GM23338 (cell line): ENCODE data around the gene NOL3. TPM values are rescaled to one million over a fixed set of nuclear protein-coding genes. Genes with fewer than 3 reads are reported as not detected.

ENCODE experiments used
- ATAC-seq: fragments of 200-7000 bp; cut with Tn5 transposase; 3 replicates; pipeline ENCODE4 v1.9.1; 2020
- DNase-seq: peaks from one replicate; pipeline ENCODE4 v3.0.0-alpha.2; 2015; ENCODE audit warnings: low spot score
- H2AFZ ChIP-seq: fragments of 200-600 bp; sonication (generic); 2 replicates; pipeline ENCODE4 v1.8.0; 2016; ENCODE audit warnings: antibody characterized with exemption, mild to moderate bottlenecking, moderate library complexity
- H3F3A ChIP-seq: fragments of 200-600 bp; sonication (generic); replicated peaks from 2 replicates; pipeline ENCODE4 v1.8.0; 2017; ENCODE audit warnings: antibody characterized with exemption, mixed run types, low read depth
- H3K27ac ChIP-seq: fragments of 200-600 bp; sonication (generic); 2 replicates; pipeline ENCODE4 v1.6.1; 2016; ENCODE audit warnings: low read depth
- H3K27me3 ChIP-seq: fragments of 200-600 bp; sonication (generic); 2 replicates; pipeline ENCODE4 v1.8.0; 2016; ENCODE audit warnings: mild to moderate bottlenecking, mixed run types, moderate library complexity; ENCODE audit not compliant: insufficient read depth
- H3K36me3 ChIP-seq: fragments of 200-600 bp; sonication (generic); 2 replicates; pipeline ENCODE4 v1.8.0; 2016; ENCODE audit warnings: mild to moderate bottlenecking; ENCODE audit not compliant: insufficient read depth
- H3K4me1 ChIP-seq: fragments of 200-600 bp; sonication (generic); 2 replicates; pipeline ENCODE4 v1.8.0; 2016; ENCODE audit warnings: mild to moderate bottlenecking, moderate library complexity; ENCODE audit not compliant: insufficient read depth
- H3K4me2 ChIP-seq: fragments of 200-600 bp; sonication (generic); 2 replicates; pipeline ENCODE4 v1.7.1; 2017; ENCODE audit warnings: mixed run types
- H3K4me3 ChIP-seq: fragments of 200-600 bp; sonication (generic); 2 replicates; pipeline ENCODE4 v1.6.1; 2016; ENCODE audit warnings: mixed run types
- H3K79me2 ChIP-seq: fragments of 200-600 bp; sonication (generic); replicated peaks from 2 replicates; pipeline ENCODE4 v1.8.0; 2017; ENCODE audit warnings: mild to moderate bottlenecking; ENCODE audit not compliant: insufficient read depth
- H3K9me2 ChIP-seq: fragments of 200-600 bp; sonication (generic); 2 replicates; pipeline ENCODE4 v1.8.0; 2017; ENCODE audit not compliant: insufficient read depth
- H4K20me1 ChIP-seq: fragments of 200-600 bp; sonication (generic); replicated peaks from 2 replicates; pipeline ENCODE4 v1.8.0; 2017; ENCODE audit warnings: mild to moderate bottlenecking; ENCODE audit not compliant: insufficient read depth
- H3K27ac Mint-ChIP-seq: 2 replicates; pipeline ENCODE4 v1.8.0; 2020; ENCODE audit warnings: inconsistent platforms, mild to moderate bottlenecking, moderate library complexity, mixed read lengths
- H3K27me3 Mint-ChIP-seq: 3 replicates; pipeline ENCODE4 v1.8.0; 2022; ENCODE audit warnings: low read depth, mild to moderate bottlenecking, moderate library complexity, mixed read lengths, inconsistent platforms; ENCODE audit not compliant: insufficient read depth, poor library complexity
- H3K36me3 Mint-ChIP-seq: 3 replicates; pipeline ENCODE4 v1.8.0; 2021; ENCODE audit warnings: low read depth, mild to moderate bottlenecking, inconsistent platforms, moderate library complexity, mixed read lengths
- H3K4me1 Mint-ChIP-seq: 3 replicates; pipeline ENCODE4 v1.8.0; 2020; ENCODE audit warnings: mild to moderate bottlenecking, inconsistent platforms, mixed read lengths
- H3K4me3 Mint-ChIP-seq: 3 replicates; pipeline ENCODE4 v1.8.0; 2021; ENCODE audit warnings: moderate library complexity, mild to moderate bottlenecking, inconsistent platforms, mixed read lengths
- H3K9me3 Mint-ChIP-seq: 3 replicates; pipeline ENCODE4 v1.8.0; 2020; ENCODE audit warnings: moderate library complexity, mild to moderate bottlenecking, inconsistent platforms, mixed read lengths
- CREB1 ChIP-seq: fragments of 250-450 bp; sonication (Bioruptor Pico); IDR thresholded peaks from 2 replicates; pipeline ENCODE4 v1.5.0; 2020; ENCODE audit warnings: low read depth, mild to moderate bottlenecking, moderate library complexity
- EZH2 ChIP-seq: fragments of 200-600 bp; sonication (generic); IDR thresholded peaks from one replicate; pipeline ENCODE4 v1.8.0; 2017; ENCODE audit warnings: antibody characterized with exemption, mild to moderate bottlenecking, low read depth; ENCODE audit not compliant: unreplicated experiment
- EZH2phosphoT487 ChIP-seq: fragments of 200-600 bp; sonication (generic); IDR thresholded peaks from one replicate; pipeline ENCODE4 v1.8.1; 2018; ENCODE audit warnings: antibody characterized with exemption; ENCODE audit not compliant: unreplicated experiment
- JUNB ChIP-seq: IDR thresholded peaks from one replicate; pipeline ENCODE4 v1.6.1; 2016; ENCODE audit warnings: antibody characterized with exemption; ENCODE audit not compliant: unreplicated experiment
- NANOG ChIP-seq: IDR thresholded peaks from 2 replicates; pipeline ENCODE4 v1.6.1; 2016; ENCODE audit warnings: antibody characterized with exemption, borderline replicate concordance
- POLR2AphosphoS5 ChIP-seq: IDR thresholded peaks from 2 replicates; pipeline ENCODE4 v1.6.1; 2016; ENCODE audit warnings: antibody characterized with exemption, low read depth
- REST ChIP-seq: IDR thresholded peaks from one replicate; pipeline ENCODE4 v1.6.1; 2018; ENCODE audit warnings: antibody characterized with exemption; ENCODE audit not compliant: unreplicated experiment
- ZNF114 ChIP-seq: fragments of 250-450 bp; sonication (Bioruptor Pico); IDR thresholded peaks from 2 replicates; pipeline ENCODE4 v1.5.0; 2020; ENCODE audit warnings: mild to moderate bottlenecking, moderate library complexity
- ZNF331 ChIP-seq: fragments of 250-450 bp; sonication (Bioruptor Pico); IDR thresholded peaks from 2 replicates; pipeline ENCODE4 v1.5.0; 2020; ENCODE audit warnings: low read depth, mild to moderate bottlenecking, moderate library complexity
- polyA plus RNA-seq: library from polyadenylated mRNA; unstranded; fragments of >200 nt; fragmentation: Nextera tagmentation; extraction: Ambion mirVana; gene quantifications from 2 replicates; pipeline ENCODE4 v1.2.1, GENCODE V29; 2016
- total RNA-seq: library from RNA; depleted of rRNA; stranded (reverse); fragments of >200 nt; shearing (Covaris generic); gene quantifications from 2 replicates; pipeline ENCODE4 v1.2.3, GENCODE V29; 2014
- TF ChIP-seq, protein P1 (sequence below), 2 experiments: fragments of 200-600 bp in 1 of 2; sonication (generic) in 1 of 2; conservative IDR thresholded peaks; 2 replicates each; pipeline versions ENCODE4 v1.5.1 to v1.6.1; 2016 to 2017; ENCODE audit warnings: antibody characterized with exemption in 2 of 2, low read depth in 2 of 2, mild to moderate bottlenecking in 2 of 2, moderate library complexity in 1 of 2
- TF ChIP-seq, protein P2 (sequence below): fragments of 250-450 bp; sonication (Bioruptor Pico); IDR thresholded peaks from 2 replicates; pipeline ENCODE4 v1.5.0; 2020; ENCODE audit warnings: mild to moderate bottlenecking, moderate library complexity

NOL3 gene
- total and polyA plus RNA-seq, 2 experiments from 2014 or later, result 3.3 to 4.0 TPM

DNA sequence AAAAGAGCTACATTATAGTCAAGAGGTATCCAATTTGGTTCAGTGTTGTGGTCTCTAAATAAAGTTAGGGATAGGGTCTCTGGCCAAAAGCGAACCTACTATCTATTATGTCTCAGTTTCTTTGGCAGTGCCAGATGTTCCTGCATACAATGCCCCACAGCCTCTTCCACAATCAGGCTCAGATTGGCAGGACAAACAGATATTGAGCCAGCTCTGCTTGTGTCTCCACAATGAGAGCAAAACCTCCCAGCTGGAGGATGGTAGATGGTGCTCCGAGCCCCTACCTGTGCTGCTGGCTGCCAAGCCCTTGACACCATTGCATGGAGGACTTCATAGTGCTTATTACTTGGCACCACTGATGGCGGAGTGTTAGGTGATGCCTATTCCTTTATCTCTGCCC lies 40.9 kb upstream of the NOL3 start:
- Histone ChIP-seq H3K4me3 (no peak overlapping the region), H3K4me1 (no peaks in the 10 kb centered on the region), H3K27ac (no peak overlapping the region), H3K9me2 (no peaks in the 10 kb centered on the region), H3F3A (no peaks in the 10 kb centered on the region), H3K4me2 (no peak overlapping the region), H3K79me2 (no peaks in the 10 kb centered on the region), H3K36me3 (peaks cover 17% of the 10 kb centered on the region; the same call in 1 of the 2 replicates), H4K20me1 (no peaks in the 10 kb centered on the region; the same call in 1 of the 2 replicates), H2AFZ (no peak overlapping the region), H3K27me3 (no peaks in the 10 kb centered on the region)
- Mint-ChIP-seq H3K27me3 (peaks cover 3% of the 10 kb centered on the region), H3K4me1 (no peaks in the 10 kb centered on the region), H3K36me3 (peaks cover 28% of the 10 kb centered on the region), H3K9me3 (no peaks in the 10 kb centered on the region), H3K4me3 (no peak overlapping the region), H3K27ac (no peak overlapping the region)
- ATAC-seq, result no peak
- TF ChIP-seq ZNF331 (CRISPR knock-in tag) (no peak), JUNB (no peak), POLR2AphosphoS5 (no peak), CREB1 (CRISPR knock-in tag) (no peak), ZNF114 (CRISPR knock-in tag) (no peak), NANOG (no peak), EZH2 (no peak), REST (no peak), EZH2phosphoT487 (no peak)
- TF ChIP-seq, protein P1, sequence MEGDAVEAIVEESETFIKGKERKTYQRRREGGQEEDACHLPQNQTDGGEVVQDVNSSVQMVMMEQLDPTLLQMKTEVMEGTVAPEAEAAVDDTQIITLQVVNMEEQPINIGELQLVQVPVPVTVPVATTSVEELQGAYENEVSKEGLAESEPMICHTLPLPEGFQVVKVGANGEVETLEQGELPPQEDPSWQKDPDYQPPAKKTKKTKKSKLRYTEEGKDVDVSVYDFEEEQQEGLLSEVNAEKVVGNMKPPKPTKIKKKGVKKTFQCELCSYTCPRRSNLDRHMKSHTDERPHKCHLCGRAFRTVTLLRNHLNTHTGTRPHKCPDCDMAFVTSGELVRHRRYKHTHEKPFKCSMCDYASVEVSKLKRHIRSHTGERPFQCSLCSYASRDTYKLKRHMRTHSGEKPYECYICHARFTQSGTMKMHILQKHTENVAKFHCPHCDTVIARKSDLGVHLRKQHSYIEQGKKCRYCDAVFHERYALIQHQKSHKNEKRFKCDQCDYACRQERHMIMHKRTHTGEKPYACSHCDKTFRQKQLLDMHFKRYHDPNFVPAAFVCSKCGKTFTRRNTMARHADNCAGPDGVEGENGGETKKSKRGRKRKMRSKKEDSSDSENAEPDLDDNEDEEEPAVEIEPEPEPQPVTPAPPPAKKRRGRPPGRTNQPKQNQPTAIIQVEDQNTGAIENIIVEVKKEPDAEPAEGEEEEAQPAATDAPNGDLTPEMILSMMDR (conservative IDR thresholded peaks at IDR 0.05; ENCODE audit: low read depth in 2 of 2), result no peak
- TF ChIP-seq, protein P2, sequence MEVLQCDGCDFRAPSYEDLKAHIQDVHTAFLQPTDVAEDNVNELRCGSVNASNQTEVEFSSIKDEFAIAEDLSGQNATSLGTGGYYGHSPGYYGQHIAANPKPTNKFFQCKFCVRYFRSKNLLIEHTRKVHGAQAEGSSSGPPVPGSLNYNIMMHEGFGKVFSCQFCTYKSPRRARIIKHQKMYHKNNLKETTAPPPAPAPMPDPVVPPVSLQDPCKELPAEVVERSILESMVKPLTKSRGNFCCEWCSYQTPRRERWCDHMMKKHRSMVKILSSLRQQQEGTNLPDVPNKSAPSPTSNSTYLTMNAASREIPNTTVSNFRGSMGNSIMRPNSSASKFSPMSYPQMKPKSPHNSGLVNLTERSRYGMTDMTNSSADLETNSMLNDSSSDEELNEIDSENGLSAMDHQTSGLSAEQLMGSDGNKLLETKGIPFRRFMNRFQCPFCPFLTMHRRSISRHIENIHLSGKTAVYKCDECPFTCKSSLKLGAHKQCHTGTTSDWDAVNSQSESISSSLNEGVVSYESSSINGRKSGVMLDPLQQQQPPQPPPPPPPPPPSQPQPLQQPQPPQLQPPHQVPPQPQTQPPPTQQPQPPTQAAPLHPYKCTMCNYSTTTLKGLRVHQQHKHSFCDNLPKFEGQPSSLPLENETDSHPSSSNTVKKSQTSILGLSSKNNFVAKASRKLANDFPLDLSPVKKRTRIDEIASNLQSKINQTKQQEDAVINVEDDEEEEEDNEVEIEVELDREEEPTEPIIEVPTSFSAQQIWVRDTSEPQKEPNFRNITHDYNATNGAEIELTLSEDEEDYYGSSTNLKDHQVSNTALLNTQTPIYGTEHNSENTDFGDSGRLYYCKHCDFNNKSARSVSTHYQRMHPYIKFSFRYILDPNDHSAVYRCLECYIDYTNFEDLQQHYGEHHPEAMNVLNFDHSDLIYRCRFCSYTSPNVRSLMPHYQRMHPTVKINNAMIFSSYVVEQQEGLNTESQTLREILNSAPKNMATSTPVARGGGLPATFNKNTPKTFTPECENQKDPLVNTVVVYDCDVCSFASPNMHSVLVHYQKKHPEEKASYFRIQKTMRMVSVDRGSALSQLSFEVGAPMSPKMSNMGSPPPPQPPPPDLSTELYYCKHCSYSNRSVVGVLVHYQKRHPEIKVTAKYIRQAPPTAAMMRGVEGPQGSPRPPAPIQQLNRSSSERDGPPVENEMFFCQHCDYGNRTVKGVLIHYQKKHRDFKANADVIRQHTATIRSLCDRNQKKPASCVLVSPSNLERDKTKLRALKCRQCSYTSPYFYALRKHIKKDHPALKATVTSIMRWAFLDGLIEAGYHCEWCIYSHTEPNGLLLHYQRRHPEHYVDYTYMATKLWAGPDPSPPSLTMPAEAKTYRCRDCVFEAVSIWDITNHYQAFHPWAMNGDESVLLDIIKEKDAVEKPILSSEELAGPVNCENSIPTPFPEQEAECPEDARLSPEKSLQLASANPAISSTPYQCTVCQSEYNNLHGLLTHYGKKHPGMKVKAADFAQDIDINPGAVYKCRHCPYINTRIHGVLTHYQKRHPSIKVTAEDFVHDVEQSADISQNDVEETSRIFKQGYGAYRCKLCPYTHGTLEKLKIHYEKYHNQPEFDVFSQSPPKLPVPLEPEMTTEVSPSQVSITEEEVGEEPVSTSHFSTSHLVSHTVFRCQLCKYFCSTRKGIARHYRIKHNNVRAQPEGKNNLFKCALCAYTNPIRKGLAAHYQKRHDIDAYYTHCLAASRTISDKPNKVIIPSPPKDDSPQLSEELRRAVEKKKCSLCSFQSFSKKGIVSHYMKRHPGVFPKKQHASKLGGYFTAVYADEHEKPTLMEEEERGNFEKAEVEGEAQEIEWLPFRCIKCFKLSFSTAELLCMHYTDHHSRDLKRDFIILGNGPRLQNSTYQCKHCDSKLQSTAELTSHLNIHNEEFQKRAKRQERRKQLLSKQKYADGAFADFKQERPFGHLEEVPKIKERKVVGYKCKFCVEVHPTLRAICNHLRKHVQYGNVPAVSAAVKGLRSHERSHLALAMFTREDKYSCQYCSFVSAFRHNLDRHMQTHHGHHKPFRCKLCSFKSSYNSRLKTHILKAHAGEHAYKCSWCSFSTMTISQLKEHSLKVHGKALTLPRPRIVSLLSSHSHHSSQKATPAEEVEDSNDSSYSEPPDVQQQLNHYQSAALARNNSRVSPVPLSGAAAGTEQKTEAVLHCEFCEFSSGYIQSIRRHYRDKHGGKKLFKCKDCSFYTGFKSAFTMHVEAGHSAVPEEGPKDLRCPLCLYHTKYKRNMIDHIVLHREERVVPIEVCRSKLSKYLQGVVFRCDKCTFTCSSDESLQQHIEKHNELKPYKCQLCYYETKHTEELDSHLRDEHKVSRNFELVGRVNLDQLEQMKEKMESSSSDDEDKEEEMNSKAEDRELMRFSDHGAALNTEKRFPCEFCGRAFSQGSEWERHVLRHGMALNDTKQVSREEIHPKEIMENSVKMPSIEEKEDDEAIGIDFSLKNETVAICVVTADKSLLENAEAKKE (CRISPR knock-in tag), result no peak
- no peak for DNase-seq
